GM19240 (cell line): ENCODE results near the gene YEATS2.

Experiments used
- DNase-seq: peaks from one replicate; pipeline ENCODE4 v3.0.0; 2011; ENCODE audit warnings: low spot score; ENCODE audit not compliant: insufficient read length

Gene YEATS2

GRCh38 chr3:183810643-183811594 is 113.3 kb downstream of the YEATS2 start:
- DNase-seq = no peak

GRCh38 chr3:183811638-183812037 is 114.0 kb downstream of the YEATS2 start:
- DNase-seq = no peak

DNA sequence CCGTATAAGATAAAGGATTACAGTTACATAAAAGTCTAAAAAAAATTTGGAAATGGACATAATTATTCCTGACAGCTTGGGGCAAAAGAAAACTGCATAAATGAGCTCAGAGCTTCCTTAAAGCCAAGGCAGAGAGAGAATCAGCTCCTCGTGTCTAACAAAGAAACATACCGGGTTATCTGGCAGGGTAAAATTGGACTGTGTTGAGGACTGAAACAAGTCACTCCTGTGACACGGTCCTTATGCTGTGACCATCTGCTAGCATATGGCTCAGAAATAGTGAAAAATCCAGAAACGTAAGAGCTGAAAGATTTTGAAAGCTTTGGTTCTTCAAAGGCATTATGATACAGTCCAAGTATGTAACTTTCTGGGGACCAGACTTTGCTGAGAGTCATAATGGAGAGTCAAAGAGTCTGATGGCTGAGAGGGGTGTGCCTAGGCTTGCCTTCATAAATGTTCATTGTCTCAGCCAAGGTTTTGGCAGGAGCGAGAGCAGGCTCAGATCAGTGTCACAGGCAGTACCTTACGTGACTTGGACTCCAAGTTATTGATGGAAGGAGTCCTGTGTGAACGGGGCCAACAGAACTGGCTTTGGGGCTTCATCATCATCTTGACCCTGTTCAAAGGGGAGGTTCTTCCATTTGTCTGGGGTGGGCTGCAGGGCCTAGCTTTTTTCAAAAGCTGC is 115.3 kb downstream of the YEATS2 start:
- DNase-seq = no peak

GRCh38 chr3:183814240-183814639 is 116.6 kb downstream of the YEATS2 start:
- DNase-seq = no peak

- DNase-seq = no peak
Measured at GRCh38 chr3:183815563-183815940, 118.0 kb downstream of the YEATS2 start.

DNA sequence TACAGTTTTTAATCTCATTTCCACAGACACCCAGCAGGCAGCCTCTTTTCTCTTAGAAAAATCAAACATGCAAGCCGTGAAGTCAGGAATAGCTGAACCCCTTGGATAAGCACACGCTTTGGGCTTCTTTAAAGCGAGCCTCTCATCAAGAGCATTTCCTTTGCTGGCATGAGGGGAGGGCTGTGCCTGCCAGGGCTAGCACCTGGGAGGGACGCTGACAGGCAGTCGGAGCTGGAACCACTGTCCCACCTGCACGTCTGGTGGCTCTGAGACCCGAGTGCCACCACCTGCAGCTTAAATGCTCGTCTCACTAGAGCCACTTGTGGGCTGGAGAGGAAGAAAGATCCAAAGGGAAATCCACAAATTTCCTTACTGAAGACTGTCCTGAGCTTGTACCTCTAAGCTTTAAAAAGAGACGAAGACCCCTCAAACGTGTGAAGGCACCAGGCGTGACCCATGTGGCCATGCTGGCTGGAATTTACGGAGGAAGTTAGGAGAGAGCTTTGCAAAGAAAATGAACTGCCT is 118.4 kb downstream of the YEATS2 start:
- DNase-seq = no peak

GRCh38 chr3:183816681-183817510 is 119.3 kb downstream of the YEATS2 start:
- no peak for DNase-seq

DNA sequence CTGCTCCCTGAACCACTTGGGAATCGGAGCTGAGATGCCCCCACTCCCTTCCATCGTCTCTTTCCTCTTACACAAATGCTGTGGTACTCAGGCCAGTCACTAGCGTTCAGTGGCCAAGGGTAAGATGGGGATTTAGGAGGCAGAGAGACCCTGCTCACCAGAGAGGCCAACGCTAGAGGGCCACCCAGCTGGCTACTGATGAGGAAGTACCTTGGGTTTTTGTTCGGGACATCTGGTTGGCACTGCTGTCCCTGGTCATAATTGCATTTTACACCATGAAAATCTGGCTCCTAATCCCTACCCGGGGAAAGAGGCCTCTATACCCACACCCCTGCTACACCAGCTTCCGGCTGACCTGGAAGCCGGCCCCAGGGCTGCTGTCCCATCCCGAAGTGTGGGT is 120.0 kb downstream of the YEATS2 start:
- no peak for DNase-seq

DNA sequence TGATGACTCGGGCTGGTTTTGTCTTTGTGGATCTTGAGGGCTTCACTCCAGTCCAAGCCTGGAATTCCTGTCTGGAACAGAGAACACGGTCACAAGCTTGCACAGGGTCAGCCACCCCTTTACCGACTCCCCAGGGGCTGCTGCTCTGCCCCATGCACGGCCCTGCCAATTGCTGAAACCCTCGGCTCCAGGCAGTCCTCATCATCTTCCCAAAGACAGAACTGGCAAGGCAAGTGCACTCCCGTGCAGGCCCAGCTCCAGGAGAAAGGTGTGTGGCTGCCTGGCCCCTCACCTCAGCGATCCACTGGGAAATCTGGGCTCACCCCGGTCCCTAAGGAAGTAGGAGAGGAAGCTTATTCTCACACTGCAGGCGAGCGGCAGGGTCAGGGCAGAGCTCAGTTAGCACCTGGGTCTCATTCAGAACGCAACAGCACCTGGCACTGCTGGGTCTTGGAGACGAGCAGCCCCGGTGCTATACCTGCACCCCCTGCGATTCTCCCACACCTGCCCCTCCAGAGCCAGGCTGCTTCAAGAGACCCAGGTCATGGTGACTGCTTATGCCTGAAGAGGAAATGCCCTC is 120.5 kb downstream of the YEATS2 start:
- no peak for DNase-seq

- no peak for DNase-seq
Measured at GRCh38 chr3:183818706-183819624, 121.4 kb downstream of the YEATS2 start.

DNA sequence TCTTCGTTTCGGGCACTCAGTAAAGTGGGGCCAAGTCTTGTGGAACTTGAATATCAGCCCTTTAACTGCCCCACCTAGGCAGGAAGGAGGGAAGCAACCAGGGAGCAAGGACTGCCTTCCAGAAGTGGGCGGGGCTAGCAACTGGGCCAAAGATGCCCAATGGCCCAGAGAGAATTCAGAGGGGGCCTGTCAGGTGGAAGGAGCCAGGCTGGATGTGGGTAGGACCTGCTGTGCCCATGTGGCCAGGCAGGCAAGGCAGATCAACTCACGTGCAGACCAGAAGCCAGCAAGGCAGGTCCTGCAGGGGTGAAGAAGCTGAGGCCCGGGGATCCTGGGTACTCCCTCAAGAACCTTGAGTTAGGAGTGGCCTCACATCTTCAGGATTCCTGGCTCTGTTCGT is 122.2 kb downstream of the YEATS2 start:
- DNase-seq = no peak

GRCh38 chr3:183822631-183823030 is 125.0 kb downstream of the YEATS2 start:
- no peak for DNase-seq

DNA sequence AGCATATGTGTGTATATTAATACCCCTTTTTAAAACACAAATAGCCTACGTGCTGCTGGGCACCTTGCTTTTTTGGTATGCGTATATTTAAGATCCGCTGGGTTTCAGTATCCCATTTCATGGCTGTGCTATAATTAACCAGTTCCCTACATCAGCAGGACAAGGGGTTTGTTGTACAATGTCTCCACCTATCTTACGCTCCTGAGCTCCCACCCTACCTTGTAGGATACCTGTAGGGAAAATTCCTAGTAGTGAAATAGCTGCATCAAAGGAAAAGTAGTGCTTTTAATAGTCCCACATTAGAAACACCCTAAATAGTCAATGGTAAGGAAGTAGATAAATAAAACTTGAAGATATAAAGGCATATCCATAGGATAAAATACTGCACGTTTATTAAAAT is 126.4 kb downstream of the YEATS2 start:
- DNase-seq = no peak

GRCh38 chr3:183824761-183825455 is 127.3 kb downstream of the YEATS2 start:
- no peak for DNase-seq

DNA sequence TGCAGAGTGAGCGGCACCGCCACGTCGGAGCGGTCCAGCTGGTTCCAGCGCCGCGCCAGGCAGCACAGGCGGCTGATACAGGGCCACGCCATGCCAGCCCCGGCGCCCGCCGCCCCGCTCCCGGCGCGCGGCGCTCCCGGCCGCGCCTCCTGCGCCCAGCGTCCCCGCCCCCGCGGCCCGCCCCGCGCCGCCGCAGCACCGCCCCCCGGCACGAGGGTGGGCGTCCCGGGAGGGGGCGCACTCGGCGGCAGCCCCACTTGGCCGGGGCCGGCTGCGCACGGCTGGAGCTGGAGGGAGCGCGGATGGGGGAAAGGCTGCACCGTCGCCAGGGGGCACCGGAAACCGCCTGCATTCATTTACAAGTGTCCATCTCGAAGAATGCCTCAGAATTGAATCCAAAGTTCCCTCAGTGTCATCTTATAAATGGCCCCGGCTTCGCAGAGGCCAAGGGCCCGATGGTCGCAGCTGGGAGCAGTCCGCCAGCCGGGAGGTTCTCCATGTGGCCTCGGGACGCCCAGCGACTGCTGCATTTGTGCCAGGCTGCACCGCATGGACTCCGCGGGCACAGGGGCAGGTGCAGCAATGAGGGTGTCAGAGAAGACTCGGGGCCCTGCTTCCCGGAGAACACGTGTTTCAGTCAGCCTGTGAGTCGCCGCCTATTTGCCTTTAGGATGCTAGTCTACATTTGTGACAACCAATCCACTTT is 128.0 kb downstream of the YEATS2 start, which contains the start of gene MAP6D1:
MAP6D1 (minus strand) TSS at position 122 of the 706 bp plus-strand sequence; CDS start at position 92, 30 bp downstream.
- no peak for DNase-seq

- no peak for DNase-seq
Measured at GRCh38 chr3:183826448-183827250, 129.1 kb downstream of the YEATS2 start.

- no peak for DNase-seq
Measured at GRCh38 chr3:183827809-183828537, 130.4 kb downstream of the YEATS2 start.
